ENCODE results near the gene TTLL12.

Gene TTLL12

DNA sequence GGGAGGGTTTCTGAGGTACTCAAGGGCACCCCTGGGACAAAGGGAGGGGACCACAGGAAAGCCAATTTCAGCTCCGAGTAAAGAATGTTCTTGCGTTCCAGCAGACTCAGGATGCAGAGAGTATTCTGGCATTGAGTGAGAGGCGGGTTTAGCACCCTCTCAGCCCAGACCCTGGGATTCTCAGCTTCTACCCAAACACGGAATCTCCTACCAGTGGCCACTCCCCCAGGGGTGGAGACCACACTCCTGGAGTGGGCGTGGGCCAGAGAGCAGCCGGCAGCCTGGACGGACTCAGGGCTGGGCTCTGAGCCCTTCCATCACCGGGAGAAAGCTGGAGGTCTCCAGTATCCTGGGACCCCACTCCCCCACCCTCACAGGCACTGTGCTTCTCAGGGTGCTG is 26.1 kb upstream of the TTLL12 start:
- DNase-seq: no peak

- DNase-seq: no peak
Measured at GRCh38 chr22:43212434-43212952, 25.6 kb upstream of the TTLL12 start.

GRCh38 chr22:43211941-43212433 is 25.1 kb upstream of the TTLL12 start:
- no peak for DNase-seq

DNA sequence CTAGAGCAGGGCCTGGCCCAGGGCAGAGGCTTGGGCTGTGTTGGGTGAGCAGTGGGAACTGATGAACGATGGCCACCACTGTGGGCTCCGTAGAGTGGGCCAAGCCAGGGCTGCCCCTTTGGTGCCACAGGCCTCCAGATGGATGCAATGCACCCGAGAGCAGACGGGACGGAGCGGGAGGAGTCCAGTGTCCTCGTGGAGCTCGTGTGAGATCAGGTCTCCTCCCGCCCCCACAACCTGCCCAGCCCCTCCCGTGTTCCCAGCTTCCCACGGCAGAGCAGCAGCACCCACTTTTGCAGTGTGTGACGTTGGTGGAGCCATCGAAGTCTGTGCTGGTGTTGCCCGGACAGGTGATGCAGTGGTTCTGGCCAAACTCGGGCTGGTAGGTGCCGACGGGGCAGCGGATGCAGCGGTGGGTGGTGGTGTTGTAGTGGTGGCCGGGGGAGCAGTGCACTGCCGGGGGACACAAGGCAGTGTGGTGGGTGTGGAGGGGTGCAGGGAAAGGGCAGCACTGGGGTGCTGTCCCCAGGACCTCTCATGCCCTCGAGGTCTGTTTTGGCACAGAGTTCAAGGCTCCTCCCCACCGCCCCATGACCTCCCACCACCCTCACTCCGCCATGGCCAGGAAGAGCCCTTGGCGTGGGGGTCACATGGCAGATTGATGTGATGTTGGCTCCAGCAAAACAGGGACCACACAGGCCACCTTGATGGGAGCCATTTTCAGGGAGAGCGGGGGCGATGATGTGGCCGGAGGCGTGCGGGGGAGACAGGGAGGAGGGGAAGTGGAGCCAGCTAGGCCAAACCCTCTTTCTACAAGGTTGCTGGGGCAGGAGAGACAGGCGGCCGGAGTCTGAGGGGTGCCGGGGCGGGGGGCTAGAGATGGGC is 23.9 kb upstream of the TTLL12 start:
- DNase-seq: no peak

DNA sequence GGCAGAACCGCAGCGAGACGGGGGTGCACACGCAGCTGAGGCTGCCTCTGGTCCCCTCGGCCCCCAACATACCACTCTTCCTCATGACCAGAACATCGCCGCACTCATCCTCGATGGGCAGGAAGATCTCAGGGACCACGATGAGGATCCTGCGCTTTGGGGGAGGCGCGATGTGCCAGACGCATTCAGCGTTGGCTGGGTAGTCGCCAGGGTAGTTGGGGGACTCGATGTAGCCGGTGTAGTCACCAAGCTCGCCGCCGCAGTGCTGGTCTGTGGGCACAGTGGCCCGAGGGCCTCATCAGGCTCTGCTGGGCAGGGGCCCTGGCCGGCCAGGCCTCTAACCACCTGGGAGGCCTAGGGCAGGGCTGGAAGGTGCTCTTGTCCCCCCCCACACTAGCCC is 23.0 kb upstream of the TTLL12 start:
- no peak for DNase-seq

- DNase-seq: no peak
Measured at GRCh38 chr22:43209523-43209890, 22.6 kb upstream of the TTLL12 start.

DNA sequence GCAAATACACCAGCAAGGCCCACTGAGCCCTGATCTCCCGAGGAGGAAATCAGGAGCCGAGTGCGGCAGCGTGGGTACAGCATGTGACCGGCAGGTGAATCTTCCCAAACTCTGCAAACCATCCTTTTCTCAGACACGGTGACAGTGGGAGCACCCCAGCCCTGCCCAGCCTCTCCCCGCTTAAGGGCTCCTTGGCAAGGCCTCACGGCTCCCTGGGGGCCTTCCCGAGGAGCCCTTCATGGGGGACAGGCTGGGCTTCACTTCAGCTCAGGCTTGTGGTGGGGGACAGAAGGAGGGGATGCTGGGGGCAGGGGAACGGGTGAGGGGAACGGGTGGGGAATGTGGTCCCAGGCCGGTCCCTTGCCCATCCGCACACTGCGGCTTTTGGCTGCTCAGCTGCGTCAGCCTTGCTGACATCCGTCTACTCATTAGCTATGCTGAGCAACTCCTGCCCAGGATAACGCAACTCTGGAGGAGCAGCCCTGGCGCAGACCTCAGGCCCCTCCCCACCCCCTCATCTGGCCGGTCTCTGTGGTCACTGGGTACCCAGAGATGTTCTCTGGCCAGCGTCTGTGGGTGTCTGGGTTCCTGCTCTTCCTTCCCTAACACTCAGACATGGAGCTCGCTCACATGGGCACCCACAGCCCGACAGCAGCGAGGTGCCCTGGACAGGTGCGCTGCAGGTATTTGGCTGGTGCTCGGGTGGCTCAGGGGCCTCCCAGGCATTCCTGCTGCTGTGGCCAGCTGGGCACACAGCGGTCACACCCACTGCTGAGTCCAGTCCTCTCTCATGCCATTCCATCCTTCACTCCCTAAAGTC is 22.0 kb upstream of the TTLL12 start:
- no peak for DNase-seq

DNA sequence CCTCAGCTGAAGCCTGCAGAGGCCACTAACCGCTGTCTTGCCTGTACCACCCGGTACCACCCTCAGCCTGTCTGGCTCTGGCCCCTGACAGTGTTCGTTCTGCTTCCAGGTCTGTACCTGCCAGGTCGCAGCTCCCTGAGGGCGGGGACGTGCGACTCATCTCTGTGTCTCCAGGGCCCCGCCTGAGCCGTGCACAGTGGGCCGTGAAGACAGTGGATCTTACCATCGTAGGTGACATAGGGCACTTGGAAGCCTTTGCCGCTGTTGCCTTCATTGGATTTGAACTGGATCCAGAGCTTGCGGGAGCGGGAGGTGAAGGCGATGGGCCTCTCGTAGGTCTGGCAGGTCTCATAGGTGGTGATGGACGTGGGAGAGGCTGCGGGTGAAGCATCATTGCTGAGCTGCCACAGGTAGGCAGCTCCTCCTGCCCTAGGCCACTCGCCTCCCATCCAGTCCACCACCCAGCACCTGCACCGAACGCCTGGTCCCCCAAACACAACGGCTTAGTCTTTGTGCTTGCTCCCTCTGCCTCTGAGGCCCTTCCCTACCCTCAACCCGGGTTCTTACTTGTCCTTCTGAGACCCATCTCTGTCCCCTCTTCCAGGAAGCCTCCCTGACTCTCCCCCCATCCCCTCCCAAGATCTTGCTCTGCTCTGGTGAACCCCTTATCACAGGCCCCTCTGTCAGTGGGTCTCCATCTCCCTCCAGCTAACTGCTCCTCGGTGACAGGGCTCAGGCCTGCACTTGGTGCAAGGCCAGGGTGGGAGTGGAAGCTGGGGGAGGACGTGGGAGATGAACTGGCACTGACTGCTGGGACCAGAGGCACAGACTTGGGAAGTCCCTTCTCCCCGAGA is 21.1 kb upstream of the TTLL12 start:
- DNase-seq: no peak

GRCh38 chr22:43207386-43207785 is 20.5 kb upstream of the TTLL12 start:
- no peak for DNase-seq

- no peak for DNase-seq
Measured at GRCh38 chr22:43206509-43207161, 19.7 kb upstream of the TTLL12 start.

- DNase-seq: peak; percentile 49
Measured at GRCh38 chr22:43205748-43206508, 19.0 kb upstream of the TTLL12 start.

GRCh38 chr22:43205261-43205691 is 18.3 kb upstream of the TTLL12 start:
- DNase-seq: peak; percentile 4

DNA sequence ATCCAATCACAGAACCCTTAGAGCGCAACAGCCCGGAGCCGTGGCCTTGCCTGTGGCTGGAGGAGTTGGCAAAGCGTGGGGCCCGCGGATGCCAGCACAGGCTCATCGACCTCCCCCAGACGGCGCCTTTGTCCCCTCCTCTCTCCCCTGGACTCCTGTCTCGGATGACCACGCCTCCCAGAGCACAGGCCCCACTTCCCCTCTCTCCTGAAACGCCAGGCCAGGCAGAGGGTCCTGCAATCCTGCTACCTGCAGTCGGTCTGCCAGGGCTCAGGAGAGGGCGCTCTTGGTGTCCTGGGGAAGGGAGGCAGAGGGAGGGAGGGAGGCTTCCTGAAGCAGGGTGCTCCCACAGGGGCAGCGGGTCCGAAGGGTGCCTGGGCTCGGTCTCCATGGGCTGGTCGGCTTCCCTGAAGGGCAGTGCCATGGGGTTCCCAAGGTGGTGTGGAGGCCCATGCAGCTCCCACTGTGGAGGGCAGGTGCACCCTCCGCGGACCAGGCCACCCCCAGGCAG is 16.6 kb upstream of the TTLL12 start:
- DNase-seq: no peak

- no peak for DNase-seq
Measured at GRCh38 chr22:43202756-43203410, 15.9 kb upstream of the TTLL12 start.

DNA sequence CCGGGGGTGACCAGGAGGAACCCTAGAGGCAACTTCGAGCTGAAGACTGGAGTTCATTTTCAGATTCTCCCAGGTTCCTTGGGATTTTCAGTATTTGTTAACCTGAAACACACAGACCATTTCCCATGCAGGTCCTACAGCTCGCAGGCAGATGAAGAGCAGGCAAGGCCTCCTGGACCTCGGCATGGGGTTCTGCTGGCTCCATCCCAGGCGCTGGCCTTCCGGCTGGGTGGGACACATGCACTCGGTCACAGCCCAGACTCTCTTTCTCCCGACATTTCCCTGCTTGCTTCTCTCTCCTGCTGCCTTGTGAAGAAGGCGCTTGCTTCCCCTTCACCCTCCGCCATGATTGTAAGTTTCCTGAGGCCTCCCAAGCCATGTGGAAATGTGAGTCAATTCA is 15.4 kb upstream of the TTLL12 start:
- DNase-seq: no peak

DNA sequence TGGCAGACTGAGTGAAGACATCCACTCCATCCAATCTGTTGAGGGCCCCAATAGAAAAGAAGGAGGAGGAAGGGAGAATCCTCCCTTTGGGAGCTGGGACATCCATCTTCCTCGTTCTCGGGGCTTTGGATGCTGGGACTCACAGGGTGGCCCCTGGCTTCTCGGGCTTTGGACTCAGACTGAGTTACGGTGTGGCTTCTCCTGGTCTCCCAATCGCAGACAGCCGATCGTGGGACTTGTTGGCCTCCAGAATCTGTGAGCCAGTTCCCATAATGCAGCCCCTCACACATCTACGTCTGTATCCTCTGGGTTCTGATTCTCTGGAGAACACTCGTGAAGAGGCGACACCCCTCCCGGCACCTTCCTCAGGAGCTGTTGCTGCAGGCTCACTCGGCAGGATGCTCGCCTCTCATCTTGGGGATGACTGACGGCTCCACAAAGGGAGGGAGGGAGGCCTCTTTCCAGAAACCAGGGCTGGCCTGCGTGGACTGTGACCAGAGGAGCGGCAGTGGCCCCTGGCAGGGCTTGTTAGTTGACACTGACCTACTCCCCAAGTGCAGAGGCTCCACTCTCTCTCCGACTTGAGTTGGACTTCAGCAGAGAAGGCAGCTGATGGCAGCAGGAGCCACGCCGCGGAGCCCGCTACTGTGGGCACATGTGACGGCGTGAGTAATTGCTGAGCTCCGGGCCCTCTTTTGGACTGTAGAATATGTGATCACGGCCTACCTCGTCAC is 14.7 kb upstream of the TTLL12 start:
- no peak for DNase-seq

DNA sequence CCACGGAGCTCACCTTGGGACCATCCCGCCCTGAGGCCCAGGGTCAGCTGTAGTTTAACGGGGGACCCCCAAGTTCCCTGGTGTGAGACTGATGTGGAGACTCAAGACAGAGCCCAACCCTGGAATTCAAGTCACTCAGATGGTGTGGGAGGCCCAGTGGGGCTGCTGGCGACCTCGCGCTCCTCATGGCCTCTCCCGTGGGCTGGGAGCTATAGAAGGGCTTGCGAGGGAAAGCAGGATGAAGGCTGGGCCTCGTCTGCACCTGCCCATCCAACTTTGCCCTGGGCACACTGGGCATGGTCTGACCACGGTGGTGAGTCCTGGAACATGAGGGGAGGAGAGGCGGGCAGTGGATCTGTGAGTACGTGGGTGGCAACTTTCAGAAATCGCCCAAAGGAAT is 13.6 kb upstream of the TTLL12 start:
- DNase-seq: no peak

DNA sequence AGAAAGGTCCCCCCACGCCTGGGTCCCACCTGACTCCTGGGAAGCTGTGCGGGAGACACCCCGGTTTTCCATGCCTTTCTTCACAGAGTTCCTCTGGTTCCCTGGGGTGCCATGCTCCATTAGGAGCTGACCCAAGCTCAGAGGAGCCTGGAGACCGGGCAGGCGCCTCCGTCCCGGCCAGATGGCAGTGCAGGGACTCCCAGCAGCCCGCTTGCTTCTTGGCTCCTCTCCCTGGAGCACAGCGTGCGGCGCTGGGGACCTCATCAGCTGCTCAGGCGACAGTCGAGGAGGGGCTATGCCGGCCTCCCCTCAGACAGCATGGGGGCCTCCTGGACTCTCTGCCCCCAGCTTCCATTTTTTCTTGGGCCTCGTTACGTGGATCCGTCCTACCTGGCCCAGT is 13.1 kb upstream of the TTLL12 start:
- DNase-seq: no peak

DNA sequence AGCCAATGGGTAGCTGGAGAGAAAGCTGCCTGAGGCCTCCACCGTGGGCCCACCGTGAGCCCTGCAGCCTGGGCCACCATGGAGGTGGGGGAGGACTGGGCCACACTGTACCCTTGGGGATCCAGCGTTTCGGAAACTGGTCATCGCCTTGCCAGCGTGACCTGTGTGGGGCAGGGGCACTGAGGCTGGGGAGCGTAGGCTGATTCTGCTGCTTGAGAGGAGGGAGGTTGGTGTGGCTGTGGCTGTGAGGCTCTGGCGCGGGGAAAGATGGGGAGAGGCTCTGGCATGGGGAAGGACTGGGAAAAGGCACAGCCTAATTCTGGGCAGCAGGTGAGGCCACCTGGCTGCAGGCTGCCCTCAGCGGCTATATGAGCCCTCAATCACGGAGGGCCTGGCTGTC is 12.6 kb upstream of the TTLL12 start:
- DNase-seq: no peak

DNA sequence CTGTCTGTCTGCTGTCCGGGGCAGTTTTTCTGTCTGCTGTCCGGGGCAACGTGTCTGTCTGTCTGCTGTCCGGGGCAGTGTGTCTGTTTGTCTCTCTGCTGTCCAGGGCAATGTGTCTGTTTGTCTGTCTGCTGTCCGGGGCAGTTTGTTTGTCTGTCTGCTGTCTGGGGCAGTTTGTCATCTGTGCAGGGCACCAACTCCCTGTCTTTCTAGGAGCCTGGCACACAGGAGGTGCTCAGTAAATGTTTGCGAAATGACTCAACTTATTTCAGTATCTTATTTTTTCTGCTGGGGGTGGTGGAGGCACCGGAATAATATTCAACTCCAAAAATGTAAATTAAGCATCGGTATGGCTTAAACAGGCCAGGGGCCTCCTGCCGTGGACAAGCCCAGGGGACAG is 12.0 kb upstream of the TTLL12 start:
- DNase-seq: no peak

All from CD4-positive, alpha-beta T cell treated with Interferon gamma for 1 hour (primary cell).